ENCODE measurements around the gene DRD3. TPM values are rescaled to one million over a fixed set of nuclear protein-coding genes. Genes with fewer than 3 reads are reported as not detected.

The DRD3 gene
- total RNA-seq, 2 experiments from 2014 or later = not detected

DNA sequence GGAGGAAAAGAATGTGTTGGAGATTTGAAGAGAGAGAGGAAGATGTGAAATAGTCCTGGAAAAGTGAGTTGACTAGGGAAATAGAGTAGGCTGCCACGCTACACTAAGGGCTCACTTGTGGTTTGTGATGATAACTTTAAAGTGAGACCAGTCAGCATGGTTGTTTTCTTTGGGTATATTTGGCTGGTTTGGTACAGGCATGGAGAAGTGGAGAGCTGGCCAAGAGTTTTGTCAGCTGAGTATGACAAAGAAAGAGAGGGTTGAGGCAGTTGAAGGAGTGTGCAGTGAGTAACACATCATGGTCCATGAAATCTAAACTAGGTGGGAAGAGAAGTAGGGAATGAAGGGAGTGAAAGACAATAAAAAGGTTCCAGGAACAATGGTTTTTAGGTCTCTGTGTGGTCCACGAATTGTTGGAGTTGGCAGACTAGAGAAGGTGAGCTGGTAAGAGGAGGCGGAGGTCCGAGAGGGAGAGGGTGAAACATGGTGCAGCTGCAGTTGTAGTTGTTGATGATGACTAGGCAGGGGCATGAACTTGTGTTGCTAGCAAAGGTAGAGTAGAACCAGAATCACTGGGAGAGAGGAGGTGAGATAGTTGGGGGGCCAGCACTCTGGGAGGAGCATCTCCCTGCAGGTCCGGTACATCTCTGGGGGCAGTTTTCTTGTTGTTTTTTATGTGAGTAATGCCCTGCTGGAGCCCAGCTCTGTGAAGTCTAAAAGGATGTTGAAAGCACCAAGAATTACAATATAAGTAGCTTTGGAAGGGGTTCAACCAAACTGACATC lies 37.5 kb upstream of the DRD3 start:
- Mint-ChIP-seq H3K27me3 (no peaks in the 10 kb centered on the region), H3K4me3 (no peak overlapping the region), H3K36me3 (peaks cover 13% of the 10 kb centered on the region), H3K27ac (no peak overlapping the region), H3K4me1 (ENCODE audit: low read depth) (peaks cover 28% of the 10 kb centered on the region), H3K9me3 (no peaks in the 10 kb centered on the region)
- ChIA-PET CTCF (interaction anchor here (1.8 to 3.9 kb wide), 3 partner anchors 12 to 202 kb away, joined by 6 to 29 read pairs (median 6); no protein-coding TSS in a partner anchor), POLR2A (interaction anchor here (1.0 to 3.8 kb wide), 3 partner anchors 11 to 113 kb away, joined by 3 to 16 read pairs (median 5); no protein-coding TSS in a partner anchor)
- intact Hi-C loops (cut with micrococcal nuclease) = no loop called here
- DNase-seq = no peak

DNA sequence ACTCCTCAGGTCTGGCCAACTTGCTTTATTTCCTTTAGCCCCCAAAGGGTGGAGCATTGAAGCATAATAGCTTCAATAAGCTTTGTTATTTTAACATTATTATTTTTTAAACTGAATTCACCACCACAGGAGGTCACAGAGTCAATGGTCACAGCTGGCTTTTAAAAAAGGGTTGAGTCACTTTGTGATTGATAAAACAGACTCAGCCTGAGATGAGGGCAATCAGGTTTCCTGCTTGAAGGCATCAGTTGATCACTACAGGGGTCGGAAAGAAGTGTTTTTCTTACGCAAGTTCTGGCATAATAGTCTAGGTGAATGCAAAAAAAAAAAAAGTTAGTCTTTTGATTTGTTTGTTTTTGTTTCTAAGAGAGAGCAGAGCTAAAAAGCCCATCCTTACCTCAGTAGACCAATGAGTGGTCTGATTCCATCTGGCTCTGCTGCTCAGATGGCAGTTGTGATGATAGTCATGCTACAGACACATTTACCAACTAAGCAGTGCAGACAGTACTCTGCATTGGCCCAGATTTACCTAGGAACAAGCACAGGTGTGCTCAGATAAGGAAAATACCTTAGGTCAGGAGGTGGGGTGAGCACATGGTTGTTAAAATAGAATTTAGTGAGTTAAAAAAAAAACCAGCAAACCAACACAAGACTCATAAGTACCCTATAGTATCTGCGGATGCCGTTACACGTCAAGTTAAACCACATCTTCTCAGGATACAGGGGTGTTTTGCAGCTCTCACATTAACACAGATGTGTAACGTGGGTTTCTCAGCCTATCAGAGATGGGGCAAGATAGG lies 35.9 kb upstream of the DRD3 start:
- peaks cover 15% of the 10 kb centered on the region for H3K36me3 Mint-ChIP-seq
- H3K27me3 Mint-ChIP-seq = no peaks in the 10 kb centered on the region
- DNase-seq = peak; percentile 50
- ChIA-PET POLR2A (interaction anchor here (0.6 to 3.8 kb wide), 13 partner anchors 9 to 159 kb away, joined by 3 to 99 read pairs (median 8); partner anchors contain the start of gene TIGIT), CTCF (interaction anchor here (0.6 to 3.5 kb wide), 10 partner anchors 8 to 1916 kb away, joined by 3 to 37 read pairs (median 4); no protein-coding TSS in a partner anchor)
- no peak overlapping the region for H3K4me3 Mint-ChIP-seq
- intact Hi-C loops (cut with micrococcal nuclease) = loop anchor here (1.0 to 2.0 kb wide), 5 partner anchors 20 to 468 kb away; partner anchors contain the start of genes CCDC191, NAA50 and QTRT2
- H3K27ac Mint-ChIP-seq = no peak overlapping the region
- H3K4me1 Mint-ChIP-seq (ENCODE audit: low read depth) = peaks cover 11% of the 10 kb centered on the region
- no peaks in the 10 kb centered on the region for H3K9me3 Mint-ChIP-seq

DNA sequence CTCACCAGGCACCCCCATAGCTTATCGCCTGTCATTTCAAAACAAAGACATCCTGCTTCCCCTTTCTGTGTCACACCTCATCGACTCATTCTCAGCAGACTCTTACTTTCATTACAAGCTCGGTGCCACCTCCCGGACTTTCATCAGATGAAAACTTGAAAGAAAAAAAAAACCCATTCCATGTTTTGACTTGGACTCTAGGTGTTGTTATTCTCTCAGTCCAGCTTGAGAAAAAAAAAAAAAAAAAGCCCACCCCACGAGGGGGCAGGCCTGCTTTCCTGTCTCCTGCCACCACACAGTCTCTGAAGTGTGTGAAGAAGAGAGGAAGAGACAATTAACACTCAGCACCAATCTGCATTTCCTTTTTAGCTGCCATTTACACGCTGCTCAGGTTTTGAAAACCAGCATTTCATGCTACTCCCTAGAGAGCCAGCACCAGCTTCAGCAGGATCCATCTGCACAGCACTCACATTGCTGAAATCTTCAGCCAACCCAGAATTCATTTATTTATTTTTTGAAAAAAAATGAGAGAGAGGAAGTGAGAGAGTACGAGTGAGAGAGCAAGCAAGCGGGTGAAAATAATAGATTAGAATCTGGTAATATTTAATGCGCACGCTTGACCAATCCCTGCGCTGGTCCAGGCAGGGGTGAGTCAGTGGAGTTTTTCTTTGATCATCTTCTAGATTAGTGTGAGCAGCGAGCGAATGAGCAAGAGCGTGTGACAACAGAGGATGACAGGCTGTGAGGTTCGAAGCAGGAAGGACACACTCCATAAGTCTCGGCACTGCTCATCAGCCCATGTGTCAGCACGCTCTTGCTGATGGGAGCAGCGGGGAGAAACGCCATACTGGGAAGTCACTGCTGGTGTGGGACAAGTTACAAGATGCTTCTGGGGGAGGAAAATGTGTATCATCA lies 35.0 kb upstream of the DRD3 start:
- ChIA-PET POLR2A (interaction anchor here (0.6 to 3.8 kb wide), 21 partner anchors 9 to 467 kb away, joined by 3 to 99 read pairs (median 4); partner anchors contain the start of genes ATP6V1A and TIGIT), CTCF (interaction anchor here (0.8 to 3.5 kb wide), 18 partner anchors 9 to 206 kb away, joined by 3 to 37 read pairs (median 4); partner anchors contain the start of gene DRD3)
- Mint-ChIP-seq H3K27me3 (no peaks in the 10 kb centered on the region), H3K4me1 (ENCODE audit: low read depth) (peaks cover 4% of the 10 kb centered on the region), H3K27ac (no peak overlapping the region), H3K4me3 (no peak overlapping the region), H3K9me3 (no peaks in the 10 kb centered on the region), H3K36me3 (peaks cover 15% of the 10 kb centered on the region)
- peak; percentile 89 for DNase-seq
- intact Hi-C loops (cut with micrococcal nuclease) = loop anchor here (1.0 to 2.0 kb wide), 17 partner anchors 9 to 1577 kb away; partner anchors contain the start of genes CCDC191, NAA50, QTRT2 and ZBTB20

DNA sequence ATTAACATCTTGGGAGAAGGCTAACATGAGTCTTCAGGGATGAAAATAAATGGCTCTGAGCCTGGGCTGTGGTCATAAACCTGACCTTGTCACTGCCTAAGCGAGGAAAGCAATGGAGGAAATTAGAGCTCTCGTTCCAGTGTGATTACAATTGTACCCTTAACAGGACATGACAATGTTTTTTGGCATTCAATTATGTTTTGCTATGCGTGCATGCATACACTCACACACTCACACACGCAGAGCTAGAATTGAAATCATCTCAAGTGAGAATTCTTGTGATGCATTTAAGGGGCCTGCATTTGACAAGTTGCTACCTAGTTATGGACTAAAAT lies 34.4 kb upstream of the DRD3 start:
- no peaks in the 10 kb centered on the region for H3K27me3 Mint-ChIP-seq
- intact Hi-C loops (cut with micrococcal nuclease) = loop anchor here (1.0 to 2.0 kb wide), 12 partner anchors 10 to 1578 kb away; partner anchors contain the start of gene ZBTB20

DNA sequence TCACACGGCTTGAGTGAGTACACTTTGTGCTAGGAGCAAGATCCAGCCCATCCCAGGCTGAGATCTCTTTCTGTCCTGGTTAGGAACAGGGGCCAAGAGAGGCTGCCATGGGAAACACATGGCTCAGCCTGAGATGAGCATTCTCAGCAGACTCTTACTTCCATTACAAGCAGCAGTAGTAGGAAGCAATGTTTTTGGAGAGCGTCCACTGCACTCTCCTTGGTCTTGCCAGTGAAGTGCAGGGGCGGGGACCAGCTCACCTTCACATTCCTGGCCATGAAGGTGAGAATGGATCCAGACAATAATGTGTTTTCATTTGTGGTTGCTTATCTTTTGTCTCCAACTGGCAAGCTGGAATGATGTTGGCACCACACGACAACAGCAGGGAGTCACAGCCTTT lies 33.8 kb upstream of the DRD3 start:
- Mint-ChIP-seq H3K9me3 (no peaks in the 10 kb centered on the region), H3K36me3 (peaks cover 8% of the 10 kb centered on the region), H3K4me1 (ENCODE audit: low read depth) (peaks cover 5% of the 10 kb centered on the region), H3K27ac (no peak overlapping the region), H3K27me3 (no peaks in the 10 kb centered on the region), H3K4me3 (no peak overlapping the region)
- intact Hi-C loops (cut with micrococcal nuclease) = loop anchor here (1.0 to 2.0 kb wide), 12 partner anchors 11 to 1578 kb away; partner anchors contain the start of gene ZBTB20
- ChIA-PET CTCF (interaction anchor here (1.2 to 3.5 kb wide), 9 partner anchors 10 to 207 kb away, joined by 3 to 37 read pairs (median 6); partner anchors contain the start of gene DRD3), POLR2A (interaction anchor here (0.7 to 3.8 kb wide), 10 partner anchors 11 to 465 kb away, joined by 3 to 99 read pairs (median 6); partner anchors contain the start of genes ATP6V1A and TIGIT)
- no peak for DNase-seq

More for the DNA sequence above, 34.4 kb upstream of the DRD3 start:
- H3K4me1 Mint-ChIP-seq (ENCODE audit: low read depth) = peaks cover 2% of the 10 kb centered on the region
- no peak overlapping the region for H3K4me3 Mint-ChIP-seq
- CTCF ChIA-PET = interaction anchor here (0.8 to 3.5 kb wide), 17 partner anchors 9 to 207 kb away, joined by 3 to 37 read pairs (median 4); partner anchors contain the start of gene DRD3
- H3K27ac Mint-ChIP-seq = no peak overlapping the region
- peaks cover 12% of the 10 kb centered on the region for H3K36me3 Mint-ChIP-seq
- H3K9me3 Mint-ChIP-seq = no peaks in the 10 kb centered on the region
- no peak for DNase-seq
- POLR2A ChIA-PET = interaction anchor here (0.6 to 3.8 kb wide), 18 partner anchors 9 to 466 kb away, joined by 3 to 99 read pairs (median 4); partner anchors contain the start of genes ATP6V1A and TIGIT

DNA sequence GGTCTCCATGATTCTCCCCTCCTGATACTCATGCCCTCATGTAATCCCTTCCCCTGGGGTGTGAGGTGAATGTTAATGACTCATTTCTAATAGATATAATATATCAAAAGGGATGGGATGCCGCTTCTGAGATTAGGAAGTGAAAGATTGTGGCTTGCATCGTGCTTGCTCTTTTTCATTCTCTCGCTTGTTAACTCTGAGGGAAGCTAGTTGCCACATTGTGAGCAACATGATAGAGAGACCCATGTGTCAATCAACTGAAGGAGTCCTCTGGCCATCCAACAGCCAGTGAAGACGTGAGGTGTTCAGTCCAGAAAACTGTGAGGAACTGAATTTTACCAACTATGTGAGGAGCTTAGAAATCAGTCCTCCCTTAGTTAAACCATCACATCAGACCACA lies 28.9 kb upstream of the DRD3 start:
- Mint-ChIP-seq H3K27me3 (no peaks in the 10 kb centered on the region), H3K4me1 (ENCODE audit: low read depth) (peaks cover 17% of the 10 kb centered on the region), H3K27ac (no peak overlapping the region), H3K36me3 (peaks cover 2% of the 10 kb centered on the region), H3K4me3 (no peak overlapping the region), H3K9me3 (no peaks in the 10 kb centered on the region)
- ChIA-PET CTCF (interaction anchor here (1.2 kb wide), 1 partner anchor 176 kb away, joined by 3 read pairs; no protein-coding TSS in a partner anchor), POLR2A (no interaction called here)
- DNase-seq = no peak
- intact Hi-C loops (cut with micrococcal nuclease) = no loop called here

DNA sequence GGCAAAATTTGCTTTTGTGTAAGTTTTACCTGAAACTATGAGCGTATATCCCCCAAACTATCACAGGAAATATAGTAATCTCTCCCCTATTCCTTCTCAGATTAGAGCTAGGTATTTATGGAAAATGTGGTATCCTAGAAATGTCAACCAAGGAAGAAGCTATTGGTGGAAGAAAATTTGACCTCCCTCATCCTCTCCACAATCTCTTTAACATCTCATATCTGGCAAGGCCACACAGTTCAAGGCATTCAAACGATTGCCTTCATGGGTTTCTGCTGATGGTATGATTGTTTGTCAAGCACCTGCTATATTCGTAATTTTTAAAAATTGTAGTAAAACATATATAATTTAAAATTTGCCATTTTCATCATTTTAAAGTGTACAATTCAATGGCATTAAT lies 27.5 kb upstream of the DRD3 start:
- CTCF ChIA-PET = no interaction called here
- Mint-ChIP-seq H3K4me1 (ENCODE audit: low read depth) (peaks cover 20% of the 10 kb centered on the region), H3K9me3 (no peaks in the 10 kb centered on the region), H3K4me3 (no peak overlapping the region), H3K27ac (no peak overlapping the region), H3K36me3 (peaks cover 2% of the 10 kb centered on the region), H3K27me3 (no peaks in the 10 kb centered on the region)
- intact Hi-C loops (cut with micrococcal nuclease) = no loop called here
- POLR2A ChIA-PET = interaction anchor here (0.6 kb wide), 1 partner anchor 21 kb away, joined by 3 read pairs; no protein-coding TSS in a partner anchor
- DNase-seq = no peak

DNA sequence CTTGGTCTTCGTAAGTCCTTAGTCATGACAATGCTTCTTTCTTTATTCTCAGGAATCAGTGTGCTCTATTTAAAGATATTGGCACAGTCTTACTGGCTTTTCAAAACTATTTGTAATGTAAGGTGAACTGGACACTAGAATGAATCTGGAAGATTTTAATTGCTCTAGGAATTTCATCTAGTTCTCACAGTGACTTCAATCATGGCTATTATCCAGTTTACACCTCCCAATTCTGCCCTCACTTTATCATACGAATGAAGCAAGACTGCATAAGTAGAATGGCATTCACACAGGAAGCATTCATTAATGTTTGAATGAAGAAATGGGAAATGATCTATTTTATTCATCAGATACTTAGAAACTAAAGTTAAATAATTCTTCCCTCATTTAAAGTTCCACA lies 26.7 kb upstream of the DRD3 start:
- DNase-seq = no peak
- Mint-ChIP-seq H3K4me3 (no peak overlapping the region), H3K9me3 (no peaks in the 10 kb centered on the region), H3K4me1 (ENCODE audit: low read depth) (peaks cover 20% of the 10 kb centered on the region), H3K36me3 (peaks cover 2% of the 10 kb centered on the region), H3K27me3 (no peaks in the 10 kb centered on the region), H3K27ac (no peak overlapping the region)
- intact Hi-C loops (cut with micrococcal nuclease) = no loop called here
- ChIA-PET POLR2A (no interaction called here), CTCF (interaction anchor here (0.8 kb wide), 1 partner anchor 86 kb away, joined by 3 read pairs; no protein-coding TSS in a partner anchor)

DNA sequence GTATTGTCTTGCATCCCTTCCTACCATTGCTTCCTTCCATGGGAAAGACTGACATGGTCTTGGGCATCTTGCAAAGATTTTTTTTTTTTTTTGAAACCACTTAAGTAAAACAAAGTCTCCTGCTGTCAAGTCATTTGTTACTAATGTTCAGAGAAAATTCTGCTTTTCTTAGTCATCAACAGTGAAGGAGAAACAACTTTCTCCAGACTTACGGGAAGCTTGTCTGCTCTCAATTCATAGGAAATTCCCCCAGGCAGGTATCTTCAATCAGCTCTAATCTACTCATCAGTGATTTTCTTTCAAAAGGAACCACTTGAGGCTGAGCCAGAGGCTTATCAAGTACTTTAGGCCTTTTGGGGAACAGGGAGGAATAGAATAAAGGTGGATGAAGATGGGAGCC lies 15.9 kb upstream of the DRD3 start:
- Mint-ChIP-seq H3K27me3 (no peaks in the 10 kb centered on the region), H3K36me3 (no peaks in the 10 kb centered on the region), H3K27ac (peak overlapping the region; percentile 44), H3K4me3 (no peak overlapping the region), H3K9me3 (no peaks in the 10 kb centered on the region), H3K4me1 (ENCODE audit: low read depth) (peaks cover 6% of the 10 kb centered on the region)
- DNase-seq = no peak
- intact Hi-C loops (cut with micrococcal nuclease) = loop anchor here (2.0 kb wide), 1 partner anchor 18 kb away; no protein-coding TSS in a partner anchor
- POLR2A ChIA-PET = interaction anchor here (0.7 kb wide), 1 partner anchor 19 kb away, joined by 5 read pairs; no protein-coding TSS in a partner anchor
- CTCF ChIA-PET = interaction anchor here (0.7 to 2.5 kb wide), 3 partner anchors 18 to 44 kb away, joined by 3 to 12 read pairs (median 4); no protein-coding TSS in a partner anchor

DNA sequence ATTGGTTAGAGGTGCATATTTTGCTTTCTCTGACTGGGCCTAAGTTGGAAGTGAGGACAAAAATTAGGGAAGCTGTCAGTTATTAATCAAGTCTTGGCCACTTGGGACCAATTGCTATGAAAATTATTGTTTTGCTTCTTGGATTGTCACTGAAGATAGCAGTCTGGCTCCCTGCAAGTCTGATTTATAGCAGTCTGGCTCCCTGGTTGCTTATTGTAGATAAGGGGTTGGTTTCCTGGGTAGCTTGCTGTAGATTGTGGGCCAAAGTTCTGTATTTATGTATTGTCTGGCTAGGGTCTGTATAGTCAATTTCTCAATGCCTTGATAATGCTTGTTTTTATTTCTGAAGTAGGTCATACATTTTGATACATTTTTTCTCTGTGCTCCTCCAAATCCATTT lies 13.3 kb upstream of the DRD3 start:
- ChIA-PET POLR2A (no interaction called here), CTCF (no interaction called here)
- Mint-ChIP-seq H3K36me3 (no peaks in the 10 kb centered on the region), H3K4me1 (ENCODE audit: low read depth) (peaks cover 6% of the 10 kb centered on the region), H3K27ac (no peak overlapping the region), H3K9me3 (no peaks in the 10 kb centered on the region), H3K27me3 (no peaks in the 10 kb centered on the region), H3K4me3 (no peak overlapping the region)
- intact Hi-C loops (cut with micrococcal nuclease) = no loop called here
- no peak for DNase-seq

DNA sequence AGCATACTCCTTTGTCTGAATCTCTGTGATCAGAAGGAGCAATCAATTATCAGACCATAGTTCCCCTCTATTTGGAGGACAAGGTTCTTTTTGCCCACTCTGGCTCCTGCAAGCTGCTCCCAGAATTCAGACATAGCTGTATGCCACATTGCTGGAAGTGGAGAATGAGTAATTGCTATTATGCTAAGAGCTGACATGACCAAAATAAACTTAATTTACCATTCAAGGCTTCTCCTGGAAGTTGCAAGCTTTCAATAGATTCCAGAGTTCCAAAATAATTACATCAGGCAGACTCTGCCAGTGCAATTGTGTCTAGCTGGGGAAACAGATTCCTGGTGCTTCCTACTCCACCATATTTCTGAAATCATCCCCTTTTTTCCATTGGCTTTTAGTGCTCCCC lies 7.6 kb upstream of the DRD3 start:
- ChIA-PET POLR2A (no interaction called here), CTCF (no interaction called here)
- Mint-ChIP-seq H3K27me3 (no peaks in the 10 kb centered on the region), H3K4me3 (no peak overlapping the region), H3K27ac (no peak overlapping the region), H3K36me3 (peaks cover 5% of the 10 kb centered on the region), H3K4me1 (ENCODE audit: low read depth) (no peaks in the 10 kb centered on the region), H3K9me3 (peaks cover 12% of the 10 kb centered on the region)
- intact Hi-C loops (cut with micrococcal nuclease) = no loop called here
- DNase-seq = no peak

All from activated CD4-positive, alpha-beta memory T cell treated with anti-CD3 and anti-CD28 coated beads for 36 hours (primary cell).